SK-N-SH (cell line): ENCODE measurements around the gene GRM7. TPM values are rescaled to one million over a fixed set of nuclear protein-coding genes. Genes with fewer than 3 reads are reported as not detected.

Source experiments
- CTCF ChIA-PET: fragments of 300-600, 350-600 bp; formaldehyde crosslinking; extraction: SDS; loops from one replicate; lab custom pipeline; 2021; lab: Yijun Ruan, JAX
- POLR2A ChIA-PET: fragments of 350-600 bp; sonication (Branson Sonifier 250); formaldehyde crosslinking; extraction: SDS; loops from one replicate; lab custom pipeline; 2020; ENCODE audit warnings: antibody characterized with exemption, inconsistent platforms; lab: Yijun Ruan, JAX
- DNase-seq: peaks from one replicate; pipeline ENCODE4 v3.0.0; 2012
- H2AFZ ChIP-seq: fragments of 200-600 bp; sonication (generic); 2 replicates; pipeline ENCODE4 v1.8.1; 2016; ENCODE audit warnings: antibody characterized with exemption, mild to moderate bottlenecking, low read depth
- H3F3A ChIP-seq: fragments of 200-600 bp; sonication (generic); replicated peaks from 2 replicates; pipeline ENCODE3; 2016; ENCODE audit warnings: antibody characterized with exemption, mild to moderate bottlenecking; ENCODE audit not compliant: insufficient read depth
- H3K27ac ChIP-seq, 2 experiments: fragments of 200-500 bp in 1 of 2; fragments of 200-600 bp in 1 of 2; sonication (Bioruptor generic) in 1 of 2; sonication (generic), shearing (Covaris generic) in 1 of 2; 2 replicates each; pipeline versions ENCODE4 v1.5.1 to v1.6.1; 2014 to 2016; ENCODE audit warnings: low read depth in 2 of 2, inconsistent platforms in 1 of 2, low read length in 1 of 2, mild to moderate bottlenecking in 1 of 2, mixed read lengths in 1 of 2
- H3K27me3 ChIP-seq: fragments of 200-600 bp; sonication (generic), shearing (Covaris generic); 2 replicates; pipeline ENCODE4 v1.6.1; 2016; ENCODE audit warnings: mixed run types; ENCODE audit not compliant: insufficient read depth
- H3K36me3 ChIP-seq, 2 experiments: fragments of 200-500 bp in 1 of 2; fragments of 200-600 bp in 1 of 2; sonication (Bioruptor generic) in 1 of 2; sonication (generic) in 1 of 2; replicated peaks in 1 of 2; 2 replicates each; pipeline versions ENCODE3 to v1.5.1; 2014 to 2016; ENCODE audit warnings: low read length in 1 of 2, mild to moderate bottlenecking in 1 of 2; ENCODE audit not compliant: insufficient read depth in 2 of 2, control insufficient read depth in 1 of 2
- H3K4me1 ChIP-seq, 2 experiments: fragments of 200-500 bp in 1 of 2; fragments of 200-600 bp in 1 of 2; sonication (Bioruptor generic) in 1 of 2; sonication (generic), shearing (Covaris generic) in 1 of 2; 2 replicates each; pipeline versions ENCODE4 v1.5.1 to v1.6.1; 2014 to 2016; ENCODE audit warnings: low read depth in 1 of 2, low read length in 1 of 2, mixed run types in 1 of 2; ENCODE audit not compliant: insufficient read depth in 2 of 2, control insufficient read depth in 1 of 2
- H3K4me2 ChIP-seq: fragments of 200-600 bp; sonication (generic), shearing (Covaris generic); 2 replicates; pipeline ENCODE4 v1.6.1; 2017; ENCODE audit warnings: mixed run types
- H3K4me3 ChIP-seq, 2 experiments: fragments of 200-500 bp in 1 of 2; fragments of 200-600 bp in 1 of 2; sonication (Bioruptor generic) in 1 of 2; sonication (generic), shearing (Covaris generic) in 1 of 2; 2 replicates each; pipeline versions ENCODE4 v1.5.1 to v1.8.1; 2014 to 2016; ENCODE audit warnings: low read depth in 2 of 2, inconsistent platforms in 1 of 2, low read length in 1 of 2, mild to moderate bottlenecking in 1 of 2, mixed read lengths in 1 of 2, moderate library complexity in 1 of 2
- H3K79me2 ChIP-seq: fragments of 200-600 bp; sonication (generic); 2 replicates; pipeline ENCODE4 v1.8.1; 2017; ENCODE audit warnings: mild to moderate bottlenecking; ENCODE audit not compliant: insufficient read depth
- H3K9ac ChIP-seq: fragments of 200-600 bp; sonication (generic); 2 replicates; pipeline ENCODE4 v1.6.1; 2017; ENCODE audit warnings: mixed run types
- H3K9me2 ChIP-seq: fragments of 200-600 bp; sonication (generic); 2 replicates; pipeline ENCODE4 v1.6.1; 2017; ENCODE audit warnings: mixed run types
- H3K9me3 ChIP-seq: fragments of 200-600 bp; sonication (generic); 2 replicates; pipeline ENCODE4 v1.6.1; 2017; ENCODE audit warnings: mixed run types, mild to moderate bottlenecking, moderate library complexity
- H4K20me1 ChIP-seq: fragments of 200-600 bp; sonication (generic); 2 replicates; pipeline ENCODE4 v1.6.1; 2017; ENCODE audit warnings: mild to moderate bottlenecking, mixed run types; ENCODE audit not compliant: insufficient read depth
- EZH2phosphoT487 ChIP-seq: fragments of 200-600 bp; sonication (generic); IDR thresholded peaks from 2 replicates; pipeline ENCODE4 v1.6.1; 2017; ENCODE audit warnings: low read depth, mixed run types, mild to moderate bottlenecking, antibody characterized with exemption, moderate library complexity, borderline replicate concordance
- GABPA ChIP-seq: IDR thresholded peaks from 2 replicates; pipeline ENCODE4 v1.4.0; 2012; ENCODE audit warnings: low read depth, mild to moderate bottlenecking
- JUND ChIP-seq: IDR thresholded peaks from 2 replicates; pipeline ENCODE4 v1.4.0; 2012
- NRF1 ChIP-seq: IDR thresholded peaks from 2 replicates; pipeline ENCODE4 v1.6.1; 2012; ENCODE audit warnings: low read depth, mild to moderate bottlenecking, low read length
- POLR2AphosphoS5 ChIP-seq: IDR thresholded peaks from 2 replicates; pipeline ENCODE4 v1.6.1; 2012; ENCODE audit warnings: low read depth, low read length
- WGBS: methylation state at CpG from one replicate; pipeline ENCODE4 v1.1.6; 2017; ENCODE audit warnings: low lambda C conversion rate; 5-methylcytosine and 5-hydroxymethylcytosine counted together
- polyA plus RNA-seq, 3 experiments: library from polyadenylated mRNA; depleted of rRNA; stranded (reverse); fragments of >200 nt; gene quantifications; 2 replicates each; pipeline ENCODE4 v1.2.3, GENCODE V29; 2012
- TF ChIP-seq, protein P1 (sequence below): IDR thresholded peaks from 2 replicates; pipeline ENCODE4 v1.4.0; 2012; ENCODE audit warnings: low read depth, borderline replicate concordance
- TF ChIP-seq, protein P2 (sequence below): fragments of 150-350 bp; IDR thresholded peaks from 2 replicates; pipeline ENCODE4 v1.6.1; 2017; ENCODE audit warnings: antibody characterized with exemption, low read length, low read depth, borderline replicate concordance
- TF ChIP-seq, protein P3 (sequence below): IDR thresholded peaks from 2 replicates; pipeline ENCODE4 v1.4.0; 2012; ENCODE audit warnings: low read depth, borderline replicate concordance

The GRM7 gene
- polyA plus RNA-seq, 1 of the 3 experiments (the other 2 are of a cell fraction), result 0.03 TPM

DNA sequence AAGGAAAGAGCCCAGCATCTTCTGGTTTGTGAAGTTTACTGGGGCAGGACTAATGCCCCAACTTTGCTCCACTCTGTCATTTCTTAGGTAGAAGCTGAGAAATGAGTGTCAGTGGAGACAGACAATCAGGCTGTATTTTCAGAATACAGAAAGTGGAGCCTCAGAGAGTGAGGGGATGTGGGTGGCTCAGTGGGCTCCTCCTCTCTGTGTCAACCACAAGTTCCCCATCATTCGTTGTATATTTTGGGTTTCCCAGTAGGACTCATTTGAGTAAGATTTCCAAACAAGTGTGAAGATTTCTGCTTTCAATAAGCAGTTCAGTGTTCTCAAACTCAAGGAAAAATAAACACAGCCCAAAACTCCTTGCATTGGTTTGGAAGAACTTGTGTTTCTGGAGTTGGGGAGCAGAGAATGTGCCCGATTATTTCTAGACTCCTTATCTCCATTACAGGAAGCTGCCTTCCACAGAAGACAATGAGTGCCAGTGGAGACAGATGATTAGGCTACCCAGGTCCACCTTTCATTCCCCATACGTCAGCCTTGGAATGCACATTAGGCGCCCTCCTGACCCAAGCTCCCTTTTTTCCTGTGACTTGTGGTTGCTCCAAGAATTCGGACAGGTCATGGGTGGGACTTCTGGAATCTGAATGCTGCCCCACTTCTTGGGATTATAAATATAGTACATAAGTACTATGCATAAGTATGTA is 848.6 kb downstream of the GRM7 start:
- H3K4me3 ChIP-seq, result no peak overlapping the region
- DNase-seq, result no peak
- no peaks in the 10 kb centered on the region for H3K27me3 ChIP-seq
- H3K27ac ChIP-seq, result no peak overlapping the region
- TF ChIP-seq, protein P1, sequence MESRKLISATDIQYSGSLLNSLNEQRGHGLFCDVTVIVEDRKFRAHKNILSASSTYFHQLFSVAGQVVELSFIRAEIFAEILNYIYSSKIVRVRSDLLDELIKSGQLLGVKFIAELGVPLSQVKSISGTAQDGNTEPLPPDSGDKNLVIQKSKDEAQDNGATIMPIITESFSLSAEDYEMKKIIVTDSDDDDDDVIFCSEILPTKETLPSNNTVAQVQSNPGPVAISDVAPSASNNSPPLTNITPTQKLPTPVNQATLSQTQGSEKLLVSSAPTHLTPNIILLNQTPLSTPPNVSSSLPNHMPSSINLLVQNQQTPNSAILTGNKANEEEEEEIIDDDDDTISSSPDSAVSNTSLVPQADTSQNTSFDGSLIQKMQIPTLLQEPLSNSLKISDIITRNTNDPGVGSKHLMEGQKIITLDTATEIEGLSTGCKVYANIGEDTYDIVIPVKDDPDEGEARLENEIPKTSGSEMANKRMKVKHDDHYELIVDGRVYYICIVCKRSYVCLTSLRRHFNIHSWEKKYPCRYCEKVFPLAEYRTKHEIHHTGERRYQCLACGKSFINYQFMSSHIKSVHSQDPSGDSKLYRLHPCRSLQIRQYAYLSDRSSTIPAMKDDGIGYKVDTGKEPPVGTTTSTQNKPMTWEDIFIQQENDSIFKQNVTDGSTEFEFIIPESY, result no peak
- TF ChIP-seq POLR2AphosphoS5 (no peak), NRF1 (no peak), EZH2phosphoT487 (no peak)
- TF ChIP-seq, protein P2, sequence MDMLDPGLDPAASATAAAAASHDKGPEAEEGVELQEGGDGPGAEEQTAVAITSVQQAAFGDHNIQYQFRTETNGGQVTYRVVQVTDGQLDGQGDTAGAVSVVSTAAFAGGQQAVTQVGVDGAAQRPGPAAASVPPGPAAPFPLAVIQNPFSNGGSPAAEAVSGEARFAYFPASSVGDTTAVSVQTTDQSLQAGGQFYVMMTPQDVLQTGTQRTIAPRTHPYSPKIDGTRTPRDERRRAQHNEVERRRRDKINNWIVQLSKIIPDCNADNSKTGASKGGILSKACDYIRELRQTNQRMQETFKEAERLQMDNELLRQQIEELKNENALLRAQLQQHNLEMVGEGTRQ, result no peak
- TF ChIP-seq, all 33 proteins: peak for 0
- H2AFZ ChIP-seq, result no peak overlapping the region
- ChIA-PET POLR2A (no interaction called here), CTCF (no interaction called here)
- H3K36me3 ChIP-seq, result no peaks in the 10 kb centered on the region
- H3F3A ChIP-seq, result no peaks in the 10 kb centered on the region
- H3K9me3 ChIP-seq, result no peaks in the 10 kb centered on the region
- 42% methylated on average over 5 of the region's 5 CpGs for WGBS
- no peak overlapping the region for H3K4me2 ChIP-seq
- no peaks in the 10 kb centered on the region for H3K9me2 ChIP-seq
- H3K4me1 ChIP-seq, result no peaks in the 10 kb centered on the region
- H3K79me2 ChIP-seq, result no peaks in the 10 kb centered on the region
- no peaks in the 10 kb centered on the region for H4K20me1 ChIP-seq
- H3K9ac ChIP-seq, result no peak overlapping the region

DNA sequence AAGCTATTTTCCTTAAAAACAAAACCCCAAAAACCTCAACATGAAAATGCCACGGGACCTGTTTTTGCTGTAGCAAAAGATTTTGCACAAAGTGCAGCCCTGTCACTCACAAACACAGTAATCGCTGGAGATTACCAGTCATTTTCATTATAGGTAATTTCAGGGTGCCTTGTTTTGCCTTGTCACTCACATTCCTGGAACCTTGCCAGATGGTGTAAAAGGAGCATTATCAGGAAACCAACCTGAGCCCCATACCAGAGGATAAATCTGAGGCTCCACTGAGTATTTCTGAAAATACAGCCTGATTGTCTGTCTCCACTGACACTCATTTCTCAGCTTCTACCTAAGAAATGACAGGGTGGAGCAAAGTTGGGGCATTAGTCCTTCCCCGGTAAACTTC is 849.4 kb downstream of the GRM7 start:
- H3K9ac ChIP-seq, result no peak overlapping the region
- WGBS, result 68% methylated on average over 3 of the region's 3 CpGs
- H3F3A ChIP-seq, result no peaks in the 10 kb centered on the region
- H3K4me2 ChIP-seq, result no peak overlapping the region
- TF ChIP-seq POLR2AphosphoS5 (no peak), GABPA (no peak), JUND (no peak)
- TF ChIP-seq, protein P3, sequence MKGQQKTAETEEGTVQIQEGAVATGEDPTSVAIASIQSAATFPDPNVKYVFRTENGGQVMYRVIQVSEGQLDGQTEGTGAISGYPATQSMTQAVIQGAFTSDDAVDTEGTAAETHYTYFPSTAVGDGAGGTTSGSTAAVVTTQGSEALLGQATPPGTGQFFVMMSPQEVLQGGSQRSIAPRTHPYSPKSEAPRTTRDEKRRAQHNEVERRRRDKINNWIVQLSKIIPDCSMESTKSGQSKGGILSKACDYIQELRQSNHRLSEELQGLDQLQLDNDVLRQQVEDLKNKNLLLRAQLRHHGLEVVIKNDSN, result no peak
- H3K4me3 ChIP-seq, result no peak overlapping the region
- H3K27ac ChIP-seq, result no peak overlapping the region
- H3K9me3 ChIP-seq, result no peaks in the 10 kb centered on the region
- no peaks in the 10 kb centered on the region for H3K4me1 ChIP-seq
- ChIA-PET POLR2A (no interaction called here), CTCF (interaction anchor here (0.7 kb wide), 1 partner anchor 562 kb away, joined by 3 read pairs; no protein-coding TSS in a partner anchor)
- no peaks in the 10 kb centered on the region for H3K79me2 ChIP-seq
- no peaks in the 10 kb centered on the region for H3K9me2 ChIP-seq
- no peaks in the 10 kb centered on the region for H3K27me3 ChIP-seq
- no peaks in the 10 kb centered on the region for H4K20me1 ChIP-seq
- no peaks in the 10 kb centered on the region for H3K36me3 ChIP-seq
- no peak for DNase-seq
- H2AFZ ChIP-seq, result no peak overlapping the region
